ENCODE data around the gene CCDC146. TPM values are rescaled to one million over a fixed set of nuclear protein-coding genes. Genes with fewer than 3 reads are reported as not detected.

Gene CCDC146
- total RNA-seq, 1 donor from 2014 or later = 13.5 TPM

- DNase-seq (no peak), ATAC-seq (ENCODE audit: poor library complexity) (no peak)
- intact Hi-C loops (cut with DNase I) = no loop called here
These were observed 187.4 kb downstream of the CCDC146 start for GRCh38 chr7:77309714-77310220.

GRCh38 chr7:77310982-77311381 lies 188.6 kb downstream of the CCDC146 start:
- no peak for ATAC-seq (ENCODE audit: poor library complexity)

GRCh38 chr7:77313085-77313484 lies 190.7 kb downstream of the CCDC146 start:
- no peak for DNase-seq
- intact Hi-C loops (cut with DNase I) = no loop called here

More at GRCh38 chr7:77310982-77311381, 188.6 kb downstream of the CCDC146 start:
- intact Hi-C loops (cut with DNase I) = no loop called here
- no peak for DNase-seq

GRCh38 chr7:77313876-77314480 lies 191.6 kb downstream of the CCDC146 start:
- no peak for DNase-seq
- no peak for ATAC-seq (ENCODE audit: poor library complexity)
- intact Hi-C loops (cut with DNase I) = no loop called here

More at GRCh38 chr7:77313085-77313484, 190.7 kb downstream of the CCDC146 start:
- ATAC-seq (ENCODE audit: poor library complexity) = peak; percentile 53

- DNase-seq = peak; percentile 53
- ATAC-seq (ENCODE audit: poor library complexity) = peak; percentile 65
- intact Hi-C loops (cut with DNase I) = no loop called here
These were observed 192.8 kb downstream of the CCDC146 start for GRCh38 chr7:77315182-77315591.

- intact Hi-C loops (cut with DNase I) = no loop called here
- ATAC-seq (ENCODE audit: poor library complexity) = no peak
- DNase-seq = no peak
These were observed 194.0 kb downstream of the CCDC146 start for GRCh38 chr7:77316219-77316978.

GRCh38 chr7:77318019-77318418 lies 195.6 kb downstream of the CCDC146 start:
- ATAC-seq (ENCODE audit: poor library complexity) (no peak), DNase-seq (no peak)
- intact Hi-C loops (cut with DNase I) = no loop called here

- DNase-seq (no peak), ATAC-seq (ENCODE audit: poor library complexity) (no peak)
These were observed 197.7 kb downstream of the CCDC146 start for GRCh38 chr7:77320137-77320536.

GRCh38 chr7:77320714-77321113 lies 198.3 kb downstream of the CCDC146 start:
- ATAC-seq (ENCODE audit: poor library complexity) = no peak
- DNase-seq = no peak
- intact Hi-C loops (cut with DNase I) = loop anchor here (10.0 kb wide), 2 partner anchors 66 to 186 kb away; no protein-coding TSS in a partner anchor

More at GRCh38 chr7:77320137-77320536, 197.7 kb downstream of the CCDC146 start:
- intact Hi-C loops (cut with DNase I) = loop anchor here (10.0 kb wide), 2 partner anchors 65 to 185 kb away; no protein-coding TSS in a partner anchor

- intact Hi-C loops (cut with DNase I) = loop anchor here (10.0 kb wide), 2 partner anchors 66 to 186 kb away; no protein-coding TSS in a partner anchor
These were observed 198.9 kb downstream of the CCDC146 start for GRCh38 chr7:77321300-77321699.

GRCh38 chr7:77326131-77326530 lies 203.7 kb downstream of the CCDC146 start:
- no peak for ATAC-seq (ENCODE audit: poor library complexity)
- DNase-seq = no peak
- intact Hi-C loops (cut with DNase I) = loop anchor here (10.0 kb wide), 2 partner anchors 71 to 191 kb away; no protein-coding TSS in a partner anchor

More at GRCh38 chr7:77321300-77321699, 198.9 kb downstream of the CCDC146 start:
- DNase-seq = peak; percentile 29
- peak; percentile 33 for ATAC-seq (ENCODE audit: poor library complexity)

GRCh38 chr7:77327067-77327931 lies 204.9 kb downstream of the CCDC146 start:
- DNase-seq (peak; percentile 52), ATAC-seq (ENCODE audit: poor library complexity) (peak; percentile 67)
- intact Hi-C loops (cut with DNase I) = loop anchor here (10.0 kb wide), 2 partner anchors 72 to 192 kb away; no protein-coding TSS in a partner anchor

- intact Hi-C loops (cut with DNase I) = loop anchor here (10.0 kb wide), 2 partner anchors 73 to 193 kb away; no protein-coding TSS in a partner anchor
- DNase-seq (peak; percentile 49), ATAC-seq (ENCODE audit: poor library complexity) (peak; percentile 55)
These were observed 205.7 kb downstream of the CCDC146 start for GRCh38 chr7:77327932-77328628.

- intact Hi-C loops (cut with DNase I) = loop anchor here (10.0 kb wide), 2 partner anchors 74 to 194 kb away; no protein-coding TSS in a partner anchor
- ATAC-seq (ENCODE audit: poor library complexity) (no peak), DNase-seq (no peak)
These were observed 206.3 kb downstream of the CCDC146 start for GRCh38 chr7:77328669-77329068.

- no peak for DNase-seq
- no peak for ATAC-seq (ENCODE audit: poor library complexity)
- intact Hi-C loops (cut with DNase I) = loop anchor here (10.0 kb wide), 2 partner anchors 75 to 195 kb away; no protein-coding TSS in a partner anchor
These were observed 207.2 kb downstream of the CCDC146 start for GRCh38 chr7:77329466-77330168.

- intact Hi-C loops (cut with DNase I) = no loop called here
- ATAC-seq (ENCODE audit: poor library complexity) = no peak
- no peak for DNase-seq
These were observed 207.9 kb downstream of the CCDC146 start for GRCh38 chr7:77330169-77330882.

Measured in Right ventricle myocardium superior (tissue), 1 donor.